GM23338 (cell line): ENCODE results near the gene AKR1C8.

Experiments used
- CREB1 ChIP-seq: fragments of 250-450 bp; sonication (Bioruptor Pico); IDR thresholded peaks from 2 replicates; pipeline ENCODE4 v1.5.0; 2020; ENCODE audit warnings: low read depth, mild to moderate bottlenecking, moderate library complexity
- CTCF ChIP-seq, 2 experiments: fragments of 200-600 bp in 1 of 2; sonication (generic) in 1 of 2; conservative IDR thresholded peaks; 2 replicates each; pipeline versions ENCODE4 v1.5.1 to v1.6.1; 2016 to 2017; ENCODE audit warnings: antibody characterized with exemption in 2 of 2, low read depth in 2 of 2, mild to moderate bottlenecking in 2 of 2, moderate library complexity in 1 of 2
- ETS1 ChIP-seq: IDR thresholded peaks from 2 replicates; pipeline ENCODE4 v1.6.1; 2016; ENCODE audit warnings: antibody characterized with exemption
- EZH2 ChIP-seq: fragments of 200-600 bp; sonication (generic); IDR thresholded peaks from one replicate; pipeline ENCODE4 v1.8.0; 2017; ENCODE audit warnings: antibody characterized with exemption, mild to moderate bottlenecking, low read depth; ENCODE audit not compliant: unreplicated experiment
- EZH2phosphoT487 ChIP-seq: fragments of 200-600 bp; sonication (generic); IDR thresholded peaks from one replicate; pipeline ENCODE4 v1.8.1; 2018; ENCODE audit warnings: antibody characterized with exemption; ENCODE audit not compliant: unreplicated experiment
- JUNB ChIP-seq: IDR thresholded peaks from one replicate; pipeline ENCODE4 v1.6.1; 2016; ENCODE audit warnings: antibody characterized with exemption; ENCODE audit not compliant: unreplicated experiment
- NANOG ChIP-seq: IDR thresholded peaks from 2 replicates; pipeline ENCODE4 v1.6.1; 2016; ENCODE audit warnings: antibody characterized with exemption, borderline replicate concordance
- POLR2AphosphoS5 ChIP-seq: IDR thresholded peaks from 2 replicates; pipeline ENCODE4 v1.6.1; 2016; ENCODE audit warnings: antibody characterized with exemption, low read depth
- STAT1 ChIP-seq: IDR thresholded peaks from one replicate; pipeline ENCODE4 v1.6.1; 2016; ENCODE audit warnings: antibody characterized with exemption; ENCODE audit not compliant: unreplicated experiment
- ZNF114 ChIP-seq: fragments of 250-450 bp; sonication (Bioruptor Pico); IDR thresholded peaks from 2 replicates; pipeline ENCODE4 v1.5.0; 2020; ENCODE audit warnings: mild to moderate bottlenecking, moderate library complexity
- ZNF331 ChIP-seq: fragments of 250-450 bp; sonication (Bioruptor Pico); IDR thresholded peaks from 2 replicates; pipeline ENCODE4 v1.5.0; 2020; ENCODE audit warnings: low read depth, mild to moderate bottlenecking, moderate library complexity
- TF ChIP-seq, protein P1 (sequence below): fragments of 250-450 bp; sonication (Bioruptor Pico); IDR thresholded peaks from 2 replicates; pipeline ENCODE4 v1.5.0; 2020; ENCODE audit warnings: mild to moderate bottlenecking, moderate library complexity
- TF ChIP-seq, protein P2 (sequence below): IDR thresholded peaks from one replicate; pipeline ENCODE4 v1.6.1; 2018; ENCODE audit warnings: antibody characterized with exemption; ENCODE audit not compliant: unreplicated experiment

DNA sequence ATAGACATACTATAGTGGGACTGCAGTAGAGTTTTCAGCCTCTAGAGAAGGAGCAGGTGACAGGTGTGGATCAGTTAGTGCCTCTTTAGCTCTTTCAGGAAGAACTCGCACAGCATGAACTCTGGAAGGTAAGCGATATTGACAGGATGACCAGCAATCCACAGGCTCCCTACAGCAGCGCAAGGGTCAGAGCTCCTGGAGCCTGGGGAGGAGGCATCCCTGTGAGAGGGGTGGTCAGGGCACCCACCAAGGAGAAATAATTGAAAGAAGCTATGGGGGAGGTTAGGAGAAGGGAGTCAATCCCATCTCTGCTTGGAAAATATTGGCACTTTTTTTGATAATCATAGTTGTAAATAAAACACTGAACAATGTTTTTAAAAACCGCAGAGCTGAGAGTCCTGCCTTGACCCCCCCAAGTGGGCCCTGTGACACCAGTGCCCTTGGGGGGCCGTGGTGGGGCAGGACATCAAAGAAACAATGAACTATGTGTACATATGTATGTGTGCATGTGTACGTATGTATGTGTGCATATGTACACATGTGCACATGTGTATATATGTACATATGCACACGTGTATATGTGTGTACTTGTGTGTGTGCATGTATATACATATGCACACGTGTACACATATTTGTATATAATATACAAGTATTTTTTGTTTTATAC, 77.0 kb downstream of the AKR1C8 start:
- TF ChIP-seq, protein P1, sequence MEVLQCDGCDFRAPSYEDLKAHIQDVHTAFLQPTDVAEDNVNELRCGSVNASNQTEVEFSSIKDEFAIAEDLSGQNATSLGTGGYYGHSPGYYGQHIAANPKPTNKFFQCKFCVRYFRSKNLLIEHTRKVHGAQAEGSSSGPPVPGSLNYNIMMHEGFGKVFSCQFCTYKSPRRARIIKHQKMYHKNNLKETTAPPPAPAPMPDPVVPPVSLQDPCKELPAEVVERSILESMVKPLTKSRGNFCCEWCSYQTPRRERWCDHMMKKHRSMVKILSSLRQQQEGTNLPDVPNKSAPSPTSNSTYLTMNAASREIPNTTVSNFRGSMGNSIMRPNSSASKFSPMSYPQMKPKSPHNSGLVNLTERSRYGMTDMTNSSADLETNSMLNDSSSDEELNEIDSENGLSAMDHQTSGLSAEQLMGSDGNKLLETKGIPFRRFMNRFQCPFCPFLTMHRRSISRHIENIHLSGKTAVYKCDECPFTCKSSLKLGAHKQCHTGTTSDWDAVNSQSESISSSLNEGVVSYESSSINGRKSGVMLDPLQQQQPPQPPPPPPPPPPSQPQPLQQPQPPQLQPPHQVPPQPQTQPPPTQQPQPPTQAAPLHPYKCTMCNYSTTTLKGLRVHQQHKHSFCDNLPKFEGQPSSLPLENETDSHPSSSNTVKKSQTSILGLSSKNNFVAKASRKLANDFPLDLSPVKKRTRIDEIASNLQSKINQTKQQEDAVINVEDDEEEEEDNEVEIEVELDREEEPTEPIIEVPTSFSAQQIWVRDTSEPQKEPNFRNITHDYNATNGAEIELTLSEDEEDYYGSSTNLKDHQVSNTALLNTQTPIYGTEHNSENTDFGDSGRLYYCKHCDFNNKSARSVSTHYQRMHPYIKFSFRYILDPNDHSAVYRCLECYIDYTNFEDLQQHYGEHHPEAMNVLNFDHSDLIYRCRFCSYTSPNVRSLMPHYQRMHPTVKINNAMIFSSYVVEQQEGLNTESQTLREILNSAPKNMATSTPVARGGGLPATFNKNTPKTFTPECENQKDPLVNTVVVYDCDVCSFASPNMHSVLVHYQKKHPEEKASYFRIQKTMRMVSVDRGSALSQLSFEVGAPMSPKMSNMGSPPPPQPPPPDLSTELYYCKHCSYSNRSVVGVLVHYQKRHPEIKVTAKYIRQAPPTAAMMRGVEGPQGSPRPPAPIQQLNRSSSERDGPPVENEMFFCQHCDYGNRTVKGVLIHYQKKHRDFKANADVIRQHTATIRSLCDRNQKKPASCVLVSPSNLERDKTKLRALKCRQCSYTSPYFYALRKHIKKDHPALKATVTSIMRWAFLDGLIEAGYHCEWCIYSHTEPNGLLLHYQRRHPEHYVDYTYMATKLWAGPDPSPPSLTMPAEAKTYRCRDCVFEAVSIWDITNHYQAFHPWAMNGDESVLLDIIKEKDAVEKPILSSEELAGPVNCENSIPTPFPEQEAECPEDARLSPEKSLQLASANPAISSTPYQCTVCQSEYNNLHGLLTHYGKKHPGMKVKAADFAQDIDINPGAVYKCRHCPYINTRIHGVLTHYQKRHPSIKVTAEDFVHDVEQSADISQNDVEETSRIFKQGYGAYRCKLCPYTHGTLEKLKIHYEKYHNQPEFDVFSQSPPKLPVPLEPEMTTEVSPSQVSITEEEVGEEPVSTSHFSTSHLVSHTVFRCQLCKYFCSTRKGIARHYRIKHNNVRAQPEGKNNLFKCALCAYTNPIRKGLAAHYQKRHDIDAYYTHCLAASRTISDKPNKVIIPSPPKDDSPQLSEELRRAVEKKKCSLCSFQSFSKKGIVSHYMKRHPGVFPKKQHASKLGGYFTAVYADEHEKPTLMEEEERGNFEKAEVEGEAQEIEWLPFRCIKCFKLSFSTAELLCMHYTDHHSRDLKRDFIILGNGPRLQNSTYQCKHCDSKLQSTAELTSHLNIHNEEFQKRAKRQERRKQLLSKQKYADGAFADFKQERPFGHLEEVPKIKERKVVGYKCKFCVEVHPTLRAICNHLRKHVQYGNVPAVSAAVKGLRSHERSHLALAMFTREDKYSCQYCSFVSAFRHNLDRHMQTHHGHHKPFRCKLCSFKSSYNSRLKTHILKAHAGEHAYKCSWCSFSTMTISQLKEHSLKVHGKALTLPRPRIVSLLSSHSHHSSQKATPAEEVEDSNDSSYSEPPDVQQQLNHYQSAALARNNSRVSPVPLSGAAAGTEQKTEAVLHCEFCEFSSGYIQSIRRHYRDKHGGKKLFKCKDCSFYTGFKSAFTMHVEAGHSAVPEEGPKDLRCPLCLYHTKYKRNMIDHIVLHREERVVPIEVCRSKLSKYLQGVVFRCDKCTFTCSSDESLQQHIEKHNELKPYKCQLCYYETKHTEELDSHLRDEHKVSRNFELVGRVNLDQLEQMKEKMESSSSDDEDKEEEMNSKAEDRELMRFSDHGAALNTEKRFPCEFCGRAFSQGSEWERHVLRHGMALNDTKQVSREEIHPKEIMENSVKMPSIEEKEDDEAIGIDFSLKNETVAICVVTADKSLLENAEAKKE: no peak
- TF ChIP-seq CTCF (conservative IDR thresholded peaks at IDR 0.05; ENCODE audit: low read depth in 2 of 2) (no peak), CREB1 (CRISPR knock-in tag) (no peak), POLR2AphosphoS5 (no peak), EZH2 (no peak), EZH2phosphoT487 (no peak), STAT1 (no peak), ZNF331 (no peak), ETS1 (no peak), JUNB (no peak), NANOG (no peak), ZNF114 (no peak)
- TF ChIP-seq, protein P2, sequence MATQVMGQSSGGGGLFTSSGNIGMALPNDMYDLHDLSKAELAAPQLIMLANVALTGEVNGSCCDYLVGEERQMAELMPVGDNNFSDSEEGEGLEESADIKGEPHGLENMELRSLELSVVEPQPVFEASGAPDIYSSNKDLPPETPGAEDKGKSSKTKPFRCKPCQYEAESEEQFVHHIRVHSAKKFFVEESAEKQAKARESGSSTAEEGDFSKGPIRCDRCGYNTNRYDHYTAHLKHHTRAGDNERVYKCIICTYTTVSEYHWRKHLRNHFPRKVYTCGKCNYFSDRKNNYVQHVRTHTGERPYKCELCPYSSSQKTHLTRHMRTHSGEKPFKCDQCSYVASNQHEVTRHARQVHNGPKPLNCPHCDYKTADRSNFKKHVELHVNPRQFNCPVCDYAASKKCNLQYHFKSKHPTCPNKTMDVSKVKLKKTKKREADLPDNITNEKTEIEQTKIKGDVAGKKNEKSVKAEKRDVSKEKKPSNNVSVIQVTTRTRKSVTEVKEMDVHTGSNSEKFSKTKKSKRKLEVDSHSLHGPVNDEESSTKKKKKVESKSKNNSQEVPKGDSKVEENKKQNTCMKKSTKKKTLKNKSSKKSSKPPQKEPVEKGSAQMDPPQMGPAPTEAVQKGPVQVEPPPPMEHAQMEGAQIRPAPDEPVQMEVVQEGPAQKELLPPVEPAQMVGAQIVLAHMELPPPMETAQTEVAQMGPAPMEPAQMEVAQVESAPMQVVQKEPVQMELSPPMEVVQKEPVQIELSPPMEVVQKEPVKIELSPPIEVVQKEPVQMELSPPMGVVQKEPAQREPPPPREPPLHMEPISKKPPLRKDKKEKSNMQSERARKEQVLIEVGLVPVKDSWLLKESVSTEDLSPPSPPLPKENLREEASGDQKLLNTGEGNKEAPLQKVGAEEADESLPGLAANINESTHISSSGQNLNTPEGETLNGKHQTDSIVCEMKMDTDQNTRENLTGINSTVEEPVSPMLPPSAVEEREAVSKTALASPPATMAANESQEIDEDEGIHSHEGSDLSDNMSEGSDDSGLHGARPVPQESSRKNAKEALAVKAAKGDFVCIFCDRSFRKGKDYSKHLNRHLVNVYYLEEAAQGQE: no peak
